B cell (primary cell): Measurements from ENCODE around the gene SIL1. TPM values are rescaled to one million over a fixed set of nuclear protein-coding genes. Genes with fewer than 3 reads are reported as not detected.

ENCODE experiments used
- ATAC-seq: fragments of 200-7000 bp; cut with Tn5 transposase; one replicate; pipeline ENCODE4 v1.10.0; 2021; ENCODE audit warnings: low read depth, mild to moderate bottlenecking, moderate number of reproducible peaks, moderate library complexity
- CTCF ChIA-PET: fragments of 350-600 bp; sonication (Branson Sonifier 250); formaldehyde crosslinking; loops from one replicate; lab custom pipeline; 2021; ENCODE audit warnings: antibody characterized with exemption, inconsistent platforms; lab: Charles Lee
- POLR2A ChIA-PET: fragments of 350-600 bp; sonication (Branson Sonifier 250); formaldehyde crosslinking; loops from one replicate; lab custom pipeline; 2021; ENCODE audit warnings: antibody characterized with exemption; lab: Charles Lee
- DNase-seq: peaks from one replicate; pipeline ENCODE4 v3.0.0; 2013
- H2AFZ ChIP-seq: 2 replicates; pipeline ENCODE4 v1.6.1; 2012; ENCODE audit warnings: mild to moderate bottlenecking, low read depth, low read length; ENCODE audit not compliant: insufficient read depth, poor library complexity, severe bottlenecking
- H3K27ac ChIP-seq, 2 donors: 1 replicate in 1 of 2; 2 replicates in 1 of 2; pipeline ENCODE4 v1.5.1; 2012 to 2013; ENCODE audit warnings: low read length in 2 of 2, mild to moderate bottlenecking in 2 of 2, moderate library complexity in 1 of 2
- H3K27me3 ChIP-seq, 4 experiments: fragments of 200-600 bp in 1 of 4; sonication (generic) in 1 of 4; replicated peaks in 1 of 4; 1 replicate in 2 of 4; 2 replicates in 2 of 4; pipeline versions ENCODE4 v1.6.1 to v1.7.0; 2013 to 2016; ENCODE audit warnings: low read length in 3 of 4, mild to moderate bottlenecking in 2 of 4, mixed read lengths in 1 of 4, moderate library complexity in 1 of 4; ENCODE audit not compliant: insufficient read depth in 4 of 4, control insufficient read depth in 3 of 4; ENCODE audit errors: control extremely low read depth in 1 of 4
- H3K36me3 ChIP-seq, 2 experiments: replicated peaks in 1 of 2; 1 replicate in 1 of 2; 2 replicates in 1 of 2; pipeline versions ENCODE4 v1.6.1 to v1.7.1; 2013; ENCODE audit warnings: low read length in 1 of 2; ENCODE audit not compliant: insufficient read depth in 2 of 2, control insufficient read depth in 1 of 2; ENCODE audit errors: control extremely low read depth in 1 of 2, extremely low read depth in 1 of 2
- H3K4me1 ChIP-seq, 2 donors: fragments of 200-600 bp in 1 of 2; sonication (generic) in 1 of 2; 1 replicate in 1 of 2; 2 replicates in 1 of 2; pipeline versions ENCODE4 v1.5.1 to v1.6.1; 2013 to 2017; ENCODE audit warnings: low read length in 2 of 2; ENCODE audit not compliant: control insufficient read depth in 2 of 2, insufficient read depth in 2 of 2
- H3K4me2 ChIP-seq: replicated peaks from 2 replicates; pipeline ENCODE3; 2012; ENCODE audit warnings: mild to moderate bottlenecking, low read depth, low read length; ENCODE audit not compliant: poor library complexity, severe bottlenecking
- H3K4me3 ChIP-seq, 5 experiments: fragments of 200-600 bp in 1 of 5; sonication (generic) in 1 of 5; 1 replicate in 3 of 5; 2 replicates in 2 of 5; pipeline versions ENCODE4 v1.5.1 to v1.7.0; 2011 to 2016; ENCODE audit warnings: low read length in 4 of 5, mild to moderate bottlenecking in 4 of 5, low read depth in 2 of 5, control low read depth in 1 of 5, moderate library complexity in 1 of 5; ENCODE audit not compliant: insufficient read depth in 1 of 5; ENCODE audit errors: control extremely low read depth in 1 of 5, extremely low read depth in 1 of 5
- H3K79me2 ChIP-seq: fragments of 200-600 bp; sonication (generic); one replicate; pipeline ENCODE4 v1.6.0; 2016; ENCODE audit warnings: low read length; ENCODE audit not compliant: control insufficient read depth, insufficient read depth
- H3K9ac ChIP-seq: fragments of 200-600 bp; sonication (generic); 2 replicates; pipeline ENCODE4 v1.6.1; 2017; ENCODE audit warnings: mild to moderate bottlenecking, low read length, moderate library complexity
- H3K9me3 ChIP-seq, 3 donors: one replicate each; pipeline versions ENCODE4 v1.6.1 to v1.7.1; 2013; ENCODE audit warnings: low read length in 2 of 3; ENCODE audit not compliant: control insufficient read depth in 2 of 3, insufficient read depth in 1 of 3; ENCODE audit errors: control extremely low read depth in 1 of 3
- H4K20me1 ChIP-seq: 2 replicates; pipeline ENCODE4 v1.6.0; 2012; ENCODE audit warnings: mild to moderate bottlenecking, low read length; ENCODE audit not compliant: insufficient read depth, control insufficient read depth, poor library complexity, severe bottlenecking
- H3K27ac Mint-ChIP-seq: one replicate; pipeline ENCODE4 v1.8.0; 2021; ENCODE audit warnings: mixed read lengths
- H3K27me3 Mint-ChIP-seq: one replicate; pipeline ENCODE4 v1.8.0; 2021; ENCODE audit warnings: mixed read lengths
- H3K4me1 Mint-ChIP-seq: one replicate; pipeline ENCODE4 v1.8.0; 2021; ENCODE audit warnings: mixed read lengths
- H3K4me3 Mint-ChIP-seq: one replicate; pipeline ENCODE4 v1.8.0; 2021; ENCODE audit warnings: mixed read lengths
- H3K9me3 Mint-ChIP-seq: one replicate; pipeline ENCODE4 v1.8.0; 2022; ENCODE audit warnings: mixed read lengths; ENCODE audit not compliant: insufficient read depth
- CTCF ChIP-seq: fragments of 200-600 bp; IDR thresholded peaks from one replicate; pipeline ENCODE4 v1.8.0; 2022; ENCODE audit warnings: antibody characterized with exemption, mild to moderate bottlenecking
- EZH2 ChIP-seq: IDR thresholded peaks from 2 replicates; pipeline ENCODE4 v1.6.1; 2012; ENCODE audit warnings: borderline replicate concordance, low read depth, mild to moderate bottlenecking, moderate library complexity, low read length; ENCODE audit not compliant: insufficient read depth, poor library complexity, severe bottlenecking
- WGBS: methylation state at CpG from one replicate; pipeline ENCODE4 v1.1.5; 2013; ENCODE audit warnings: missing lambda C conversion rate; ENCODE audit not compliant: insufficient coverage; 5-methylcytosine and 5-hydroxymethylcytosine counted together
- intact Hi-C: fragments of 100-400 bp; cut with micrococcal nuclease; formaldehyde crosslinking; loops from one replicate; pipeline ENCODE4 v1.10.0; 2022
- polyA plus RNA-seq: library from polyadenylated mRNA; depleted of rRNA; stranded (reverse); fragments of >200 nt; gene quantifications from 2 replicates; pipeline ENCODE4 v1.2.3, GENCODE V29; 2012
- total RNA-seq, 2 donors: library from RNA; stranded (reverse); fragments of 120-200 nt in 1 of 2; gene quantifications; 1 replicate in 1 of 2; 2 replicates in 1 of 2; pipeline versions ENCODE4 v1.2.3 to v1.2.4, GENCODE V29; 2013 to 2022

Gene SIL1
- total and polyA plus RNA-seq, 2 donors (not counting 1 experiment from before 2014, with no cell fraction given), result 16.9 to 19.8 TPM

GRCh38 chr5:139079991-139080610, 118.1 kb downstream of the SIL1 start:
- Histone ChIP-seq H3K79me2 (peaks cover 6% of the 10 kb centered on the region), H4K20me1 (no peaks in the 10 kb centered on the region), H3K27me3 (no peaks in the 10 kb centered on the region), H3K27ac (no peak overlapping the region), H3K4me2 (no peak overlapping the region), H3K36me3 (no peaks in the 10 kb centered on the region), H3K4me3 (no peak overlapping the region), H3K4me1 (no peaks in the 10 kb centered on the region), H3K9ac (no peak overlapping the region), H3K9me3 (no peaks in the 10 kb centered on the region), H2AFZ (no peak overlapping the region)
- Mint-ChIP-seq H3K4me3 (no peak overlapping the region), H3K27me3 (no peaks in the 10 kb centered on the region), H3K4me1 (peaks cover 3% of the 10 kb centered on the region), H3K27ac (no peak overlapping the region), H3K9me3 (no peaks in the 10 kb centered on the region)
- intact Hi-C loops, result no loop called here
- ChIA-PET CTCF (interaction anchor here (0.6 to 0.7 kb wide), 3 partner anchors 138 to 1066 kb away, joined by 3 to 4 read pairs (median 3); no protein-coding TSS in a partner anchor), POLR2A (no interaction called here)
- ATAC-seq (no peak), DNase-seq (no peak)
- WGBS, result no CpG with 5 or more reads among the region's 2 CpGs
- no peak for TF ChIP-seq EZH2
- TF ChIP-seq CTCF, result no peak

GRCh38 chr5:139079225-139079990, 118.8 kb downstream of the SIL1 start:
- Mint-ChIP-seq H3K4me3 (no peak overlapping the region), H3K27ac (no peak overlapping the region), H3K9me3 (no peaks in the 10 kb centered on the region), H3K27me3 (no peaks in the 10 kb centered on the region), H3K4me1 (peaks cover 3% of the 10 kb centered on the region)
- peaks cover 3% of the 10 kb centered on the region for H3K79me2 ChIP-seq
- H3K4me3 ChIP-seq, result no peak overlapping the region
- no CpG with 5 or more reads among the region's 1 CpG for WGBS
- H3K9ac ChIP-seq, result no peak overlapping the region
- no peaks in the 10 kb centered on the region for H3K9me3 ChIP-seq
- ChIA-PET POLR2A (no interaction called here), CTCF (interaction anchor here (0.6 kb wide), 1 partner anchor 1066 kb away, joined by 3 read pairs; no protein-coding TSS in a partner anchor)
- DNase-seq (no peak), ATAC-seq (no peak)
- H3K27me3 ChIP-seq, result no peaks in the 10 kb centered on the region
- H3K4me2 ChIP-seq, result no peak overlapping the region
- intact Hi-C loops, result no loop called here
- no peaks in the 10 kb centered on the region for H3K4me1 ChIP-seq
- no peaks in the 10 kb centered on the region for H3K36me3 ChIP-seq
- no peak for TF ChIP-seq CTCF
- no peak for TF ChIP-seq EZH2
- no peaks in the 10 kb centered on the region for H4K20me1 ChIP-seq
- H3K27ac ChIP-seq, result no peak overlapping the region
- H2AFZ ChIP-seq, result no peak overlapping the region
